Epithelial cell of proximal tubule (primary cell): Measurements from ENCODE around the gene DNAJC16. TPM values are rescaled to one million over a fixed set of nuclear protein-coding genes. Genes with fewer than 3 reads are reported as not detected.

ENCODE experiments used
- DNase-seq: peaks from one replicate; pipeline ENCODE4 v3.0.0-alpha.2; 2011; ENCODE audit warnings: low read depth
- H3K4me3 ChIP-seq: 2 replicates; pipeline ENCODE4 v1.5.1; 2011; ENCODE audit warnings: low read depth, mild to moderate bottlenecking, low read length
- CTCF ChIP-seq: conservative IDR thresholded peaks from 2 replicates; pipeline ENCODE4 v1.5.1; 2012; ENCODE audit warnings: low read depth, mild to moderate bottlenecking, low read length
- total RNA-seq: library from RNA; depleted of rRNA; stranded (reverse); fragments of >200 nt; gene quantifications from 2 replicates; pipeline ENCODE4 v1.2.3, GENCODE V29; 2015

Gene DNAJC16
- total RNA-seq, 1 donor from 2014 or later: 13.5 TPM

- TF ChIP-seq CTCF: no peak
- no peak for DNase-seq
- H3K4me3 ChIP-seq: no peak overlapping the region
These were observed 26.2 kb upstream of the DNAJC16 start for GRCh38 chr1:15500184-15501178.

- peak; percentile 87 for TF ChIP-seq CTCF
- DNase-seq: no peak
- no peak overlapping the region for H3K4me3 ChIP-seq
These were observed 25.2 kb upstream of the DNAJC16 start for GRCh38 chr1:15501208-15502032.

- DNase-seq: no peak
- TF ChIP-seq CTCF: no peak
- no peak overlapping the region for H3K4me3 ChIP-seq
These were observed 22.2 kb upstream of the DNAJC16 start for GRCh38 chr1:15504436-15504835.

GRCh38 chr1:15506831-15507230, 19.8 kb upstream of the DNAJC16 start:
- H3K4me3 ChIP-seq: no peak overlapping the region
- no peak for TF ChIP-seq CTCF
- no peak for DNase-seq

- DNase-seq: no peak
- no peak overlapping the region for H3K4me3 ChIP-seq
- TF ChIP-seq CTCF: no peak
These were observed 19.4 kb upstream of the DNAJC16 start for GRCh38 chr1:15507278-15507677.

DNA sequence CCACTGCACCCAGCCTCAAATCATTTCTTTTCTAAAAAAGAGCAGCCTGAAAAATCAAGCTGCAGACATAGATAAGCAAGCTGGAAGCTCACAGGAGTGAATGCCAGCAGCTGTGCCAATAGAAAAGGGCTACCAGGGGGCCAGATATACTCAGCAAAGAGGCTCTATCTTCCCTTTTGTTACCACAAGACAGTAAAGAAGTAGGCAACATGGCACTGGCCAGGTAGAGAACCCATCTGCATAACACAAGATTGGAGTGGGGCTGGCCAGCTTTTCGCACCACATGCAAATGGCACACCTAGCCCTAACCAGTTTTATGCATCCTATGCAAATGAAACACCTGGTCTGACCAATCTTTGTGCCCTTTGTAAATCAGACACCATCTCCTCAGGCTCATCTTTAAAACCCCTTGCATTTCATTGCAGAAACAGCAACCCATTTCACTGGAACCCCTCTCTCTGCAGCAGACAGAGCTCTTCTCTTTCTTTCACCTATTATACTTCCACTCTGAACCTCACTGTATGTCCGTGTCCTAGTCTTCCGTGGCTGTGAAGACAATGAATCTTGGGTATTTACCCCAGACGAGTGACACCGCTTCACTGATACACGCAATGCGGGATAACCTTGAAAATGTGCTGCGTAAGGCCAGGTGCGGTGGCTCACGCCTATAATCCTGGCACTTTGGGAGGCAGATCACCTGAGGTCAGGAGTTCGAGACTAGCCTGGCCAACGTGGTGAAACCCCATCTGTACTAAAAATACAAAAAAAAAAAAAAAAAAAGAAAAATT, 17.8 kb upstream of the DNAJC16 start:
- DNase-seq: no peak
- TF ChIP-seq CTCF: no peak
- H3K4me3 ChIP-seq: no peak overlapping the region
